ENCODE results near the gene AVL9. TPM values are rescaled to one million over a fixed set of nuclear protein-coding genes. Genes with fewer than 3 reads are reported as not detected.
A peak's percentile ranks its signal among the peaks of the same experiment; 100 is the strongest.

AVL9 gene
- total and polyA plus RNA-seq, 9 of the 15 experiments (the other 6 are each of a cell fraction or from before 2014, with no cell fraction given) = 6.4 to 66.2 (median 30.1) TPM

GRCh38 chr7:32605032-32605431, 109.7 kb downstream of the AVL9 start (continued):
- TF ChIP-seq JUN (IDR thresholded peaks at IDR 0.05; ENCODE audit: borderline replicate concordance, low read depth, low read length) (no peak), JUN (CRISPR knock-in tag; IDR thresholded peaks at IDR 0.05; ENCODE audit: borderline replicate concordance) (no peak), BCL6 (CRISPR knock-in tag; IDR thresholded peaks at IDR 0.05) (no peak), GTF2A2 (tag; IDR thresholded peaks at IDR 0.05) (no peak), ATF1 (CRISPR knock-in tag; IDR thresholded peaks at IDR 0.05) (no peak), ATF1 (tag; IDR thresholded peaks at IDR 0.05) (no peak), CREB3L1 (IDR thresholded peaks at IDR 0.05; ENCODE audit: borderline replicate concordance, low read depth) (no peak), ZNF766 (CRISPR knock-in tag; conservative IDR thresholded peaks at IDR 0.05) (no peak)

GRCh38 chr7:32609463-32609862, 114.2 kb downstream of the AVL9 start:
- ATAC-seq (peak; percentile 55; the same call in 2 of the 3 replicates), FAIRE-seq (no peak), DNase-seq (ENCODE audit: extremely low read depth in 1 of 4, low spot score in 3 of 4) (no peak)
- Histone ChIP-seq H3K4me3 (no peak overlapping the region), H3K9ac (ENCODE audit: insufficient read depth in 1 of 2, low read depth in 2 of 2, low read length in 2 of 2) (no peak overlapping the region), H2AFZ (ENCODE audit: low read depth, low read length) (no peak overlapping the region), H3K9me1 (ENCODE audit: control insufficient read depth, insufficient read depth, low read length) (no peaks in the 10 kb centered on the region), H3K27ac (ENCODE audit: extremely low read depth, low read depth, low read length) (no peak overlapping the region), H3K36me3 (ENCODE audit: control insufficient read depth, insufficient read depth, low read length) (no peaks in the 10 kb centered on the region; the same call in 2 of the 3 replicates), H3K27me3 (ENCODE audit: control insufficient read depth in 2 of 2, insufficient read depth in 2 of 2, low read length in 2 of 2) (no peaks in the 10 kb centered on the region), H3K4me2 (ENCODE audit: insufficient read depth, low read length) (no peak overlapping the region), H4K20me1 (replicated peaks; ENCODE audit: control insufficient read depth, insufficient read depth, low read length) (no peaks in the 10 kb centered on the region), H3K9me3 (replicated peaks; ENCODE audit: control insufficient read depth, insufficient read depth, low read depth, low read length) (no peaks in the 10 kb centered on the region), H3K4me1 (replicated peaks in 1 of 2; ENCODE audit: control insufficient read depth in 2 of 2, insufficient read depth in 2 of 2, low read length in 2 of 2) (no peaks in the 10 kb centered on the region; a peak in 1 of 5 replicates), H3K79me2 (ENCODE audit: control insufficient read depth, insufficient read depth, low read length) (no peaks in the 10 kb centered on the region)
- no TSS peak for BruUV-seq (replicated peaks)
- ChIA-PET CTCF (ENCODE audit: low intra/inter-chr PET ratio) (no interaction called here), POLR2A (interaction anchor here (1.5 kb wide), 1 partner anchor 8 kb away, joined by 4 read pairs; no protein-coding TSS in a partner anchor)
- intact Hi-C loops (cut with micrococcal nuclease) (no loop called here), in situ Hi-C loops (cut with MboI) (no loop called here)
- 42% methylated on average over 4 of the region's 4 CpGs for WGBS (ENCODE audit: insufficient coverage, low coverage, missing lambda C conversion rate)
- no peak for TF ChIP-seq CBFA2T3 (IDR thresholded peaks at IDR 0.05)
- TF ChIP-seq MGA (IDR thresholded peaks at IDR 0.05) = 0 out of 2 replicates have a peak, but pooled peaks have one; percentile 22

Measured in K562 (cell line).